HG02973 (cell line): ENCODE results near the gene PCDHA1.

ENCODE experiments used
- ATAC-seq: cut with Tn5 transposase; IDR thresholded peaks from one replicate; pipeline ENCODE4 v1.9.1; 2021; ENCODE audit warnings: moderate library complexity; ENCODE audit not compliant: unreplicated experiment

PCDHA1 gene

DNA sequence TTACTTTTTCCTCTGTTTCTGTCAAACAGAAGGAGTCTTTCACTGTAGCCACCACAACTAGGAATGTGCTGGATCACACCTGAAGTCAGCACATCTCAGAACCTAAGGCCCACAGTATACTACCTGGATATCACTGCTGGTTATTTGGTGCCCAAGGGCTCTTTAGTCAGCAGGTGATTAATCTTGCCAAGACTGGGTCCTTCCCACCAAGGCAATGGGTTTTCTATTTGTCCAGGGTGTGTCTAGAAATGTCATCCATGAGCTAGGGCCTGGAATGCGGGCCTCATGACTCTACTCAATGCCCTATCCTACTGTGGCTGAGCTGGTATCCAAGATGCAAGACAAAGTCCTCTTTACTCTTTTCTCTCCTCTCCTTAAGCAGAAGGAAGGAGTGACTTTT lies 130.4 kb downstream of the PCDHA1 start:
- ATAC-seq, result no peak

- ATAC-seq, result no peak
Measured at GRCh38 chr5:140923601-140924000, 137.7 kb downstream of the PCDHA1 start.

DNA sequence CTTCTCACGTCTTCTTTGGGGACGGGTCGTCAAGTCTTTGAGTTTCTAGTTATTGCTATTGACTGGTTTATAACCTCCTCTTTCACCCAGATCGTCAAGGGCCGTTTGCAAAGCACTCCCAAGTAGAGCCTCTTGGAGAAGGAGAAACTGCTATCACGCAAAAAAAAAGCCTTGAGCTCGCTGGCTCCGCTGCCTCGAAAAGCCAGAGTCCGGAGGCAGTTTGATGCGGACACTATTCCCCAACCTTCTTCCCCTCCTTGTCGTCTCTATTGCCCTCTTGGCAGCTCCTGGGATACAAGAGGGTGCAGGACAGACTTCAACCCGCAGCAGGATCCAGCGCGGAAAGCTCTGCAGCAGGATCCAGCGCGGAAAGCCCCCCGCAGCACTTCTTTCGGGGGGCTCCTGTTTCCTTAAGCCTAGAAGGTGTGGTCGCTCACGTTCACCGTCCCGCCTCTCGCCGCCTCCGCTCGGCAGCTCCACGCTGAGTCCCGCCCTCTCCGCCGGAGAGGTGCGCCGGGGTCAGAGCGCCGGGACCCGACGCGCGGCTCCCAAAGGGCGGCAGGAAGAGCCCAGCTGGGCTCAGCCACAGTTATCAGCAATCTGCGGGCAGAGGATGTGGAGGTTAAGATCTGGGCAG lies 140.0 kb downstream of the PCDHA1 start, which contains the start of gene PCDHAC1:
PCDHAC1 (plus strand) TSS at position 494 of the 637 bp plus-strand sequence. CDS start 594 bp downstream, outside the sequence.
- ATAC-seq, result no peak

DNA sequence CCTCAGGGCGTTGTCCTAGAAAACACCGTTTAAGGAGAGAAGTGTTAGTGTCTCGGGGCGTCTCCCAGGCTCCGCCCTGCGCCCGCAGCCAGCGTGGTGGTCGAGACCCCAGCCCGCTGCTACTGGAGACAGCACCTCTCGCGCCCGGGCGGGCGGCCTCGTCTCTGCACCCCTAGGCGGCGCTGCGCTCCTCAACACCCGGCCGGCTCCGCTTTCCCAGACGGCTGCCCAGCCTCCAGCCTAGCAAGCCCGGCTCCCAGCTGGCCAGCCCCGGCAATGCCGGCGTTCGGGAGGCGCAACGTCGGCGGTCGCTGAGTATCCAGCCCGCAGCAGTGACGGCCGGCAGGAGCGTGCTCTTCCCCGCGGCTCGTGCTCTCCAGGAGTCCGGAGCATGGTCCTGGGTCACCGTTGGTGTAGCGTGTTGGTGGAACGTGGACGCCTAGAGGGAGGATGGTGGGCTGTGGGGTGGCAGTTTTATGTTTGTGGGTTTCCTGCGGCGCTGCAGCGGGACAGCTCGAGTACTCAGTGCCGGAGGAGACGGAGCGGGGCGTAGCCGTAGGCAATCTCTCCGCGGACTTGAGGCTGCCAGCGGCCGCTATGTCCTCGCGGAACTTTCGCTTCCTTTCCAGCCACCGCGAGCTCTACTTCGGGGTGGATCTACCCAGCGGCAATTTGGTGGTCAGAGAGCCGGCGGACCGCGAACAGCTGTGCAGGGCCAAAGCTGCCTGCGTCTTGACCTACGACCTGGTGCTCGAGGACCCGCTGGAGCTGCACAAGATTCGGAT lies 140.7 kb downstream of the PCDHA1 start:
- no peak for ATAC-seq

DNA sequence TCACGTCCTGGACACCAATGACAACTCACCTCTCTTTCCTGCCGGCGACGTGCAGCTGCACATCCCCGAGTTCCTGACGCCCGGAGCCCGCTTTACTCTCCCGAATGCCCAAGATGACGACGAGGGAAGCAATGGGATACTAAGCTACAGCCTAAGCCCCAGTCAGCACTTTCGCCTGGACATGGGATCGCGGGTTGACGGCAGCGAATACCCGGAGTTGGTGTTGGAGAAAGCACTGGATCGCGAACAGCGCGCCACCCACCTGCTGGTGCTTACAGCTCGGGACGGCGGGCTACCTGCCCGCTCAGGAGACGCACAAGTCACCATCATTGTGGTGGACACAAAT lies 141.3 kb downstream of the PCDHA1 start:
- no peak for ATAC-seq

DNA sequence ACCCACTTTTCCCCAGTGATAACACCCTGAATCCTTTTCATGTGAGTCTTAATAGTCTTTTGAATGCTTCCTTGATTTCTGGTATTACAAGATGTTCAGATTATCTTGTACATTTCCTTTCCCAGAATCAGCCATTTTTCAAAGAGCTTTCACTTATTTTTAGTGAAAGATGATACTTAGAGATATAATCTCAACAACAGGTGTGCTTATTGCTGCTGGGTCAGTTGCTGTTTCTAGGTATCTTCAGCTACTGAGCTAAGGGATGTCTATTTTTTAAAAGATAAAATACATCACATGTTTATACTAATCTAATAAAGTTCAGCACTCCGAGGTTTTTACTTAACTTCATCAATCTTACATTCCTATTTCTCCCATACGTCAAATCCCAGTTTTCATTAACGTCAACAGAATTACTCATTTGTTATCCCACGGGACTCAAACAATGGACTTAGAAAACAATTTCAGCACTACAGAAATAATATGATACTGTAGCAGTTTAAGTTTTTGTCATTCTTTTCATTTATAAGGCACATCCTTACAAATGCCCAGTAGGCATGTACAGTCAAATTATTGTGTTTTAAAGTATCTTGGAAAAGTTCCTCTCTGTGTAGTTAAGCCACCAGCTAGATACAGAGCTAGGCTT lies 149.1 kb downstream of the PCDHA1 start:
- ATAC-seq, result no peak

- ATAC-seq, result no peak
Measured at GRCh38 chr5:140946578-140946977, 160.6 kb downstream of the PCDHA1 start.

- no peak for ATAC-seq
Measured at GRCh38 chr5:140951636-140952035, 165.7 kb downstream of the PCDHA1 start.

GRCh38 chr5:140953234-140953633 lies 167.3 kb downstream of the PCDHA1 start:
- no peak for ATAC-seq

DNA sequence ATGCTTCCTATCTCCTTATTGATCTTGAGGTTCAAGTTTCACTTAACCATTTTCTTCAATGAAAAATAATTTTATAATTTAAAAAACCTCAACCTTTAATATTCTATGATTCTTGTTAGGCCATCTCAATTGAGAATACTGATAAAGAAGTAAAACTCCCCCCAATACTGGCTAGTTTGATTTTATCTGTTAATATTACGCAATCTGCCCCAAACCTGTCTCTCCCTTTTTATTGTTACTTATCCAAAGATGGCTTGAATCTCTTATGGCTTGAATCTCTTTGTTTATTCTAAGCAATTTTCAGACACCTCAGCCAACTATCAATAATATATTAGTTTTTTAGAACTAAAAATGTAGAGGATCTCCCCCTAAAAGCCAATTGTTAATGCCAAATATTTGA lies 176.2 kb downstream of the PCDHA1 start:
- no peak for ATAC-seq

- no peak for ATAC-seq
Measured at GRCh38 chr5:140964356-140964755, 178.4 kb downstream of the PCDHA1 start.

GRCh38 chr5:140965905-140966292 lies 180.0 kb downstream of the PCDHA1 start:
- no peak for ATAC-seq

- no peak for ATAC-seq
Measured at GRCh38 chr5:140966293-140967225, 180.6 kb downstream of the PCDHA1 start, which contains the start of gene PCDHAC2. Gene PCDHAC2 (plus strand): TSS chr5:140966476. CDS start chr5:140966767, 291 bp downstream.

DNA sequence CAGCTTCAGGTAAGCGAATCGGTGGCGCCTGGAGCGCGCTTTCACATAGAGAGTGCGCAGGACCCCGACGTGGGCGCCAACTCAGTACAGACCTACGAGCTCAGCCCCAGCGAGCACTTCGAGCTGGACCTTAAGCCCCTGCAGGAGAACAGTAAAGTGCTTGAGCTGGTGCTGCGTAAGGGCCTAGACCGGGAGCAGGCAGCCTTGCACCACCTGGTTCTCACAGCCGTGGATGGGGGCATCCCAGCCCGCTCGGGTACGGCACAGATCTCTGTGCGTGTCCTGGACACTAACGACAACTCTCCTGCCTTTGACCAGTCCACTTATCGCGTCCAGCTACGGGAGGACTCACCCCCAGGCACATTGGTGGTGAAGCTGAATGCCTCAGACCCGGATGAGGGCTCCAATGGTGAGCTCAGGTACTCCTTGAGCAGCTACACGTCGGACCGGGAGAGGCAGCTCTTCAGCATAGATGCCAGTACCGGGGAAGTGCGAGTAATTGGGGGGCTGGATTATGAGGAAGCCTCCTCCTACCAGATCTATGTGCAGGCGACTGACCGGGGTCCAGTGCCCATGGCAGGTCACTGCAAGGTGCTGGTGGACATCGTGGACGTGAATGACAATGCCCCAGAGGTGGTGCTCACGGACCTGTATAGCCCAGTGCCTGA lies 181.4 kb downstream of the PCDHA1 start:
- no peak for ATAC-seq

GRCh38 chr5:140969880-140970279 lies 183.9 kb downstream of the PCDHA1 start:
- no peak for ATAC-seq

- ATAC-seq, result no peak
Measured at GRCh38 chr5:140973550-140973949, 187.6 kb downstream of the PCDHA1 start.

GRCh38 chr5:140977003-140977402 lies 191.1 kb downstream of the PCDHA1 start:
- ATAC-seq, result no peak

DNA sequence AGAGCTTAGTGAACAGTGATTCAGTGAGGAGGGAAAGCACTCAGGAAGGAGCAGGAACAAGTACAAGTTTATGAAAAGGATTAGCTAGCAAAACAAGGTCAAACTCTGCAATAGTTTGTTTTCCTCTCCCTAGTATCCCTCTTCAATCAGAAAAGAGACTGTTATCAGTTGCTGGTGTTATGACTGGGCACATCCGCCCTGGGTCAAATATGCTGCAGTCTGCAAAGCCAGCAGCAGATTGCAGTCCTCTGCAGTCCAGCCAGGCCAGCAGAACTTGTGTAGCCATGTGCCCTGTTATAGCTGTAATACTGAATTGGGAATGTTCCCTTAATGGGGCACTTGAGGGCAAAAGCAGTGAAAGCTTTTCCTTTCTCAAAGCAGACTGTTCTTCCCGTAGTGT lies 192.3 kb downstream of the PCDHA1 start:
- no peak for ATAC-seq

- no peak for ATAC-seq
Measured at GRCh38 chr5:140978983-140979382, 193.0 kb downstream of the PCDHA1 start.

- ATAC-seq, result no peak
Measured at GRCh38 chr5:140982083-140982716, 196.3 kb downstream of the PCDHA1 start.
